H9 (cell line): Measurements from ENCODE around the gene TRPM2. TPM values are rescaled to one million over a fixed set of nuclear protein-coding genes. Genes with fewer than 3 reads are reported as not detected.

Experiments
- DNase-seq: peaks from one replicate; pipeline ENCODE4 v3.0.0-alpha.2; 2017
- H2AFZ ChIP-seq: one replicate; pipeline ENCODE4 v1.6.1; 2013; ENCODE audit warnings: mild to moderate bottlenecking, low read length, control low read depth, moderate library complexity
- H2AK5ac ChIP-seq: 2 replicates; pipeline ENCODE4 v1.6.1; 2013; ENCODE audit warnings: low read length, control low read depth, mixed read lengths; ENCODE audit not compliant: insufficient read length
- H2BK120ac ChIP-seq: one replicate; pipeline ENCODE4 v1.6.1; 2013; ENCODE audit warnings: low read depth, mild to moderate bottlenecking, low read length, control low read depth, inconsistent platforms; ENCODE audit not compliant: poor library complexity, severe bottlenecking
- H2BK12ac ChIP-seq: 2 replicates; pipeline ENCODE4 v1.6.1; 2013; ENCODE audit warnings: low read length, control low read depth, mixed read lengths, low read depth; ENCODE audit not compliant: insufficient read length
- H2BK15ac ChIP-seq: 2 replicates; pipeline ENCODE4 v1.6.1; 2013; ENCODE audit warnings: low read depth, low read length, control low read depth
- H2BK20ac ChIP-seq: one replicate; pipeline ENCODE4 v1.6.1; 2013; ENCODE audit warnings: low read depth, mild to moderate bottlenecking, low read length, control low read depth, inconsistent platforms; ENCODE audit not compliant: poor library complexity, severe bottlenecking
- H2BK5ac ChIP-seq: 2 replicates; pipeline ENCODE4 v1.6.1; 2013; ENCODE audit warnings: low read length, control low read depth, mixed read lengths; ENCODE audit not compliant: insufficient read length
- H3K14ac ChIP-seq: 2 replicates; pipeline ENCODE4 v1.6.1; 2013; ENCODE audit warnings: low read length, control low read depth; ENCODE audit not compliant: insufficient read depth
- H3K18ac ChIP-seq: 2 replicates; pipeline ENCODE4 v1.6.1; 2013; ENCODE audit warnings: low read depth, mild to moderate bottlenecking, mixed read lengths, low read length, control low read depth; ENCODE audit not compliant: insufficient read length
- H3K23ac ChIP-seq: 2 replicates; pipeline ENCODE4 v1.6.1; 2013; ENCODE audit warnings: low read length, control low read depth, mixed read lengths, low read depth; ENCODE audit not compliant: insufficient read length
- H3K23me2 ChIP-seq: 2 replicates; pipeline ENCODE4 v1.6.1; 2013; ENCODE audit warnings: low read depth, mild to moderate bottlenecking, mixed read lengths, low read length, control low read depth; ENCODE audit not compliant: insufficient read length, poor library complexity, severe bottlenecking
- H3K27ac ChIP-seq: 2 replicates; pipeline ENCODE4 v1.5.1; 2013; ENCODE audit warnings: low read length, control low read depth, mixed read lengths, low read depth; ENCODE audit not compliant: insufficient read length
- H3K27me3 ChIP-seq: 2 replicates; pipeline ENCODE4 v1.6.1; 2013; ENCODE audit warnings: low read length, control low read depth, inconsistent platforms; ENCODE audit not compliant: insufficient read depth
- H3K4ac ChIP-seq: 2 replicates; pipeline ENCODE4 v1.6.1; 2013; ENCODE audit warnings: low read depth, mild to moderate bottlenecking, control low read depth, inconsistent platforms, low read length, moderate library complexity
- H3K4me1 ChIP-seq: 2 replicates; pipeline ENCODE4 v1.6.1; 2013; ENCODE audit warnings: low read length, control low read depth, inconsistent platforms; ENCODE audit not compliant: insufficient read depth
- H3K4me2 ChIP-seq: 2 replicates; pipeline ENCODE4 v1.6.1; 2013; ENCODE audit warnings: low read length, control low read depth, mixed read lengths; ENCODE audit not compliant: insufficient read length, insufficient read depth
- H3K56ac ChIP-seq: 2 replicates; pipeline ENCODE4 v1.6.1; 2013; ENCODE audit warnings: low read depth, mild to moderate bottlenecking, mixed read lengths, low read length, control low read depth; ENCODE audit not compliant: insufficient read length
- H3K79me1 ChIP-seq: 2 replicates; pipeline ENCODE4 v1.6.1; 2013; ENCODE audit warnings: low read depth, mild to moderate bottlenecking, moderate library complexity, low read length, control low read depth, inconsistent platforms; ENCODE audit not compliant: insufficient read depth, poor library complexity, severe bottlenecking
- H3K79me2 ChIP-seq: 2 replicates; pipeline ENCODE4 v1.6.1; 2013; ENCODE audit warnings: low read length, control low read depth, inconsistent platforms; ENCODE audit not compliant: insufficient read depth
- H3K9ac ChIP-seq: 2 replicates; pipeline ENCODE4 v1.6.1; 2013; ENCODE audit warnings: low read length, control low read depth, mixed read lengths; ENCODE audit not compliant: insufficient read length; ENCODE audit errors: extremely low read depth
- H3K9me3 ChIP-seq: one replicate; pipeline ENCODE4 v1.6.1; 2013; ENCODE audit warnings: low read depth, low read length, inconsistent platforms; ENCODE audit not compliant: control insufficient read depth
- H3T11ph ChIP-seq: one replicate; pipeline ENCODE4 v1.6.1; 2013; ENCODE audit warnings: mild to moderate bottlenecking, low read length, control low read depth, inconsistent platforms
- H4K20me1 ChIP-seq: one replicate; pipeline ENCODE4 v1.6.1; 2013; ENCODE audit not compliant: control insufficient read depth, insufficient read length, insufficient read depth
- H4K5ac ChIP-seq: 2 replicates; pipeline ENCODE4 v1.6.1; 2013; ENCODE audit warnings: low read depth, mild to moderate bottlenecking, mixed read lengths, low read length, control low read depth; ENCODE audit not compliant: insufficient read length
- H4K8ac ChIP-seq: replicated peaks from 2 replicates; pipeline ENCODE4 v1.6.1; 2013; ENCODE audit warnings: low read length, control low read depth, mixed read lengths, low read depth; ENCODE audit not compliant: insufficient read length
- H4K91ac ChIP-seq: 2 replicates; pipeline ENCODE4 v1.6.1; 2013; ENCODE audit warnings: low read depth, mild to moderate bottlenecking, moderate library complexity, mixed read lengths, low read length, control low read depth; ENCODE audit not compliant: insufficient read length
- H3K27ac Mint-ChIP-seq, 3 experiments: 2 replicates in 2 of 3; 3 replicates in 1 of 3; pipeline ENCODE4 v1.8.0; 2020 to 2021; ENCODE audit warnings: mixed read lengths in 3 of 3, mild to moderate bottlenecking in 1 of 3, moderate library complexity in 1 of 3
- H3K27me3 Mint-ChIP-seq: 2 replicates; pipeline ENCODE4 v1.8.0; 2021; ENCODE audit warnings: low read depth, mild to moderate bottlenecking, moderate library complexity, mixed read lengths
- H3K36me3 Mint-ChIP-seq, 3 experiments: 2 replicates in 2 of 3; 3 replicates in 1 of 3; pipeline ENCODE4 v1.8.0; 2020 to 2021; ENCODE audit warnings: low read depth in 3 of 3, mixed read lengths in 3 of 3; ENCODE audit not compliant: insufficient read depth in 1 of 3
- H3K4me1 Mint-ChIP-seq, 2 experiments: 2 replicates each; pipeline ENCODE4 v1.8.0; 2020; ENCODE audit warnings: mixed read lengths in 2 of 2
- H3K4me3 Mint-ChIP-seq, 2 experiments: 2 replicates in 1 of 2; 3 replicates in 1 of 2; pipeline ENCODE4 v1.8.0; 2020 to 2021; ENCODE audit warnings: mild to moderate bottlenecking in 2 of 2, mixed read lengths in 2 of 2, moderate library complexity in 1 of 2
- H3K9me3 Mint-ChIP-seq, 2 experiments: 2 replicates in 1 of 2; 3 replicates in 1 of 2; pipeline ENCODE4 v1.8.0; 2020; ENCODE audit warnings: mild to moderate bottlenecking in 2 of 2, mixed read lengths in 2 of 2, moderate library complexity in 1 of 2
- WGBS: extraction: QIAGEN DNeasy Blood & Tissue Kit; methylation state at CpG from one replicate; pipeline ENCODE4 v1.1.7; 2013; ENCODE audit warnings: missing lambda C conversion rate, low lambda C conversion rate, mixed read lengths; ENCODE audit not compliant: insufficient read length; ENCODE audit errors: extremely low coverage; 5-methylcytosine and 5-hydroxymethylcytosine counted together
- total RNA-seq: library from RNA; stranded (reverse); gene quantifications from 2 replicates; pipeline ENCODE4 v1.2.1, GENCODE V29; 2021
- TF ChIP-seq, protein P1 (sequence below): fragments of 200-600 bp; sonication (generic); conservative IDR thresholded peaks from 3 replicates; pipeline ENCODE4 v1.8.0; 2021; ENCODE audit warnings: antibody characterized with exemption, mild to moderate bottlenecking

The TRPM2 gene
- total RNA-seq, 1 experiment from 2014 or later, result 0.68 TPM

DNA sequence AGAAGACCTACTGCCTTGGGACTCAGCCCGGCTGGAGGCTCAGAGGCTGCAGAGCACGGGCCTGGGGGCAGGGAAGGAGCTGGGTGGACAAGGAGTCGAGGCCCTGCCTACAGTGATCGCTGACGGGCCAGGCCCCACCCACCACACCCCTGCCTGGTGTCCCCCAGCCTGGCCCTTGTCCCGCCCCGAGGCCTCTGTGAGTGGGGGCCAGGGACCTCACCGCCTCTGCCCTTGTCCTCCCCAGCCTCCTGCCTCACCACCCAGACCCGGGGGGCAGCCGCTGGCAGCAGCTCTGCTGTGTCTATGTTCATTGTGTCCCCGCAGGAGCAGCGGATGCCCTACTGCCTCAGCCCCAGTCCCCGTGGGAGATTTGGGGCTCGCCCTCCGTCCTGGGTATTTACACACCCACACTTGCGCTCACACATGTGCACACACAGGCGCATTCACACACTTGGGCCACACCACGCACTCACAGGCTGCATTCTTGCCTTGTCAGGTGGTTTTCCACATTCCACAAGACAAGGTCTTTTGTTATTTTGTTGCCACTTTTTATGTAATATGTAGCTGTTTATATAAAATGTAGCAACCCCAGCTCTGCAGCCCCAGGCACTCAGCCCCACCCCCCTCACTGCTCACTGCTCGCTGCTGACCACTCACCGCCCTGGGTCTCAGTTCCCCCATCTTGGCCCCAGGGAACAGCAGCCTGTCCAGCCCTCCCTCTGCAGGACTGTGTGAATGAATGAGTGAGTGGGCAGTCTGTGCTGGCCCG, 46.3 kb upstream of the TRPM2 start:
- no peaks in the 10 kb centered on the region for H3K4me1 ChIP-seq
- no peak for DNase-seq
- no CpG with 5 or more reads among the region's 21 CpGs for WGBS
- H3K4me1 Mint-ChIP-seq, result peaks cover 13 to 28% of the 10 kb centered on the region in 2 experiments
- H4K91ac ChIP-seq, result no peak overlapping the region
- H2BK15ac ChIP-seq, result no peak overlapping the region
- H3K27me3 ChIP-seq, result no peaks in the 10 kb centered on the region
- no peak overlapping the region for H3K4me2 ChIP-seq
- no peaks in the 10 kb centered on the region for H3K23me2 ChIP-seq
- H3K9ac ChIP-seq, result no peak overlapping the region
- no peaks in the 10 kb centered on the region for H3K79me1 ChIP-seq
- H3K56ac ChIP-seq, result no peak overlapping the region
- no peak overlapping the region; the same call in 1 of the 2 replicates for H3K14ac ChIP-seq
- H3K23ac ChIP-seq, result no peak overlapping the region
- TF ChIP-seq, protein P1, sequence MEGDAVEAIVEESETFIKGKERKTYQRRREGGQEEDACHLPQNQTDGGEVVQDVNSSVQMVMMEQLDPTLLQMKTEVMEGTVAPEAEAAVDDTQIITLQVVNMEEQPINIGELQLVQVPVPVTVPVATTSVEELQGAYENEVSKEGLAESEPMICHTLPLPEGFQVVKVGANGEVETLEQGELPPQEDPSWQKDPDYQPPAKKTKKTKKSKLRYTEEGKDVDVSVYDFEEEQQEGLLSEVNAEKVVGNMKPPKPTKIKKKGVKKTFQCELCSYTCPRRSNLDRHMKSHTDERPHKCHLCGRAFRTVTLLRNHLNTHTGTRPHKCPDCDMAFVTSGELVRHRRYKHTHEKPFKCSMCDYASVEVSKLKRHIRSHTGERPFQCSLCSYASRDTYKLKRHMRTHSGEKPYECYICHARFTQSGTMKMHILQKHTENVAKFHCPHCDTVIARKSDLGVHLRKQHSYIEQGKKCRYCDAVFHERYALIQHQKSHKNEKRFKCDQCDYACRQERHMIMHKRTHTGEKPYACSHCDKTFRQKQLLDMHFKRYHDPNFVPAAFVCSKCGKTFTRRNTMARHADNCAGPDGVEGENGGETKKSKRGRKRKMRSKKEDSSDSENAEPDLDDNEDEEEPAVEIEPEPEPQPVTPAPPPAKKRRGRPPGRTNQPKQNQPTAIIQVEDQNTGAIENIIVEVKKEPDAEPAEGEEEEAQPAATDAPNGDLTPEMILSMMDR, result no peak
- H3K36me3 Mint-ChIP-seq, result peaks cover 7 to 28% (median 26%) of the 10 kb centered on the region in 3 experiments
- H3K4me3 Mint-ChIP-seq, result no peak overlapping the region
- H2BK20ac ChIP-seq, result no peak overlapping the region
- H3K9me3 ChIP-seq, result no peaks in the 10 kb centered on the region
- H4K8ac ChIP-seq, result no peak overlapping the region
- H2AFZ ChIP-seq, result no peak overlapping the region
- H3T11ph ChIP-seq, result no peak overlapping the region
- H3K9me3 Mint-ChIP-seq, result no peaks in the 10 kb centered on the region
- H4K5ac ChIP-seq, result no peak overlapping the region
- no peak overlapping the region for H2BK120ac ChIP-seq
- no peaks in the 10 kb centered on the region; the same call in none of the 2 replicates for H3K27me3 Mint-ChIP-seq
- H3K27ac ChIP-seq, result no peak overlapping the region
- H3K18ac ChIP-seq, result no peak overlapping the region
- no peak overlapping the region for H3K4ac ChIP-seq
- H3K27ac Mint-ChIP-seq, result peak overlapping the region in 1 of 3 experiments; percentile 90; a peak in 2 of 7 replicates
- no peak overlapping the region for H2BK12ac ChIP-seq
- H4K20me1 ChIP-seq, result no peaks in the 10 kb centered on the region
- no peak overlapping the region for H2AK5ac ChIP-seq
- H3K79me2 ChIP-seq, result no peaks in the 10 kb centered on the region
- H2BK5ac ChIP-seq, result no peak overlapping the region
